GM21529 (cell line): ENCODE data around the gene TMPRSS9.
"Not testable (repeated sequence)": the region's sequence is repeated elsewhere in the genome, so short reads cannot be mapped to it uniquely, and the experiment has no call there.

Experiments used
- ATAC-seq: cut with Tn5 transposase; IDR thresholded peaks from one replicate; pipeline ENCODE4 v1.9.1; 2021; ENCODE audit not compliant: unreplicated experiment

Gene TMPRSS9

DNA sequence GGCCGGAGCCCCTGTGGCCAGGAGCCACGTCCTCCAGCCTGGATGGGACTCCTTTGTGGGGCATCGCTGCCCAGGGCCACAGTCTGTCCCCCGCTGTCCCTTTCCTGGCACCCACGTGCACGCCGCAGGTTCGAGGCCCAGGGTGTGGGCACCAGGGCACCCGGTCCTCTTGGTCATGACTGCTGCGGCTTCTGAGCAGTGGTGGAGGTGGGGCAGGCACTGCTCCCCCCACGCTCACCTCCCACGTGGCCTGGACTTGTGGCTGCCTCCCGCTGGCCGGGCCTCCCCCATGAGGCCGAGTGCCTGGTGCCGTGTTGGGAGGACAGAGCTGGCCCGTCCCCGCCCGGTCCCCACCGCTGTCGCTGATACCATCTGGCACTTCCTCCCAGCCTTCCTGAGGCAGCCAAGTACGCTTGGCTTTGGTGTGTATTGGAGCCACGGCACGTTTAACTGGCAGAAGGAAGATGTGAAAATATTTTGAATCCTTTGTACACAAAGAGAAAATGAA is 18.8 kb upstream of the TMPRSS9 start:
- ATAC-seq = no peak

DNA sequence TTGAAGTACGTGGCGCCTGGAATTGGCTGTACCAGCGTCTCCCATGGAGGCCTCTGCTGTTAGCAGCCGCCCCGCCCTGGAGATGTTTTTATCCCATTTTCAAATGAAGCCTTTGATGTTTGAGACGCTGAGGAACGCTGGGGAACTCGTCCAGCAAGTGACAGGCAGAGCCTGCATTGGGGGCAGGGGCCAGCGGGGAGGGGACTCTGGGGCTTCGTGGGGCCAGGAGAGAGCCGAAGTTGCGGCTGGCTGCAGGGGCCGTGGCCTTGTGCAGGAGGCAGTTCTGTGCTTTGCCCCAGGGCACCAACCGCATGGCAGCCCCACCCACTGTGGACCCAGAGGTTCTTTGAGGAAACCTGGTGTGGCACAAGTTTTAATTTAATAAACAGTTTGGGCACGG is 18.1 kb upstream of the TMPRSS9 start:
- no peak for ATAC-seq

DNA sequence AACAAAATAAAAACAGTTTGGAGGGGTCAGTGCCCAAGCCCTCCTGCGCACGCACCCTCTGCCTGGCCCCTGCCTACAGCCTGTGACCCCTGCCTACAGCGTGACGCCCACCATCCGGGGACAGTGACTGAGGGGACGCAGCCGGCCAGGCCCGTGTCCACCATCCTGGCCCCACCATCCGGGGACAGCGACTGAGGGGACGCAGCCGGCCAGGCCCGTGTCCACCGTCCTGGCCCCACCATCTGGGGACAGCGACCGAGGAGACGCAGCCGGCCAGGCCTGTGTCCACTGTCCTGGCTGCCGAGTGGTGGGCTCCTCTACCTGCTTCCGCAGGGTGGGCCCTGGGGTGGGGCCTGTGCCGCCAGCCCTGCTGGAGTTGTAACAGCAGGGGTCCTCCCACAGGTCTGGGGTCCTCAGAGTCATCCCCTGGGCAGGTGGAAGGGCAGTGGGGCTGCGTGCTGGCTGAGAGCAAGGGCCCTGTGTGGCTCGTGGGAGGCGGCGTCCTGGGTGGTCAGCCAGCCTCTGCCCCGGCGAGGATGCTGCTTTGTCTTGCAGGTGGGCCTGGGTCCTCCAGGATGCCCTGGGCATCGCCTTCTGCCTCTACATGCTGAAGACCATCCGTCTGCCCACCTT is 17.3 kb upstream of the TMPRSS9 start:
- no peak for ATAC-seq

DNA sequence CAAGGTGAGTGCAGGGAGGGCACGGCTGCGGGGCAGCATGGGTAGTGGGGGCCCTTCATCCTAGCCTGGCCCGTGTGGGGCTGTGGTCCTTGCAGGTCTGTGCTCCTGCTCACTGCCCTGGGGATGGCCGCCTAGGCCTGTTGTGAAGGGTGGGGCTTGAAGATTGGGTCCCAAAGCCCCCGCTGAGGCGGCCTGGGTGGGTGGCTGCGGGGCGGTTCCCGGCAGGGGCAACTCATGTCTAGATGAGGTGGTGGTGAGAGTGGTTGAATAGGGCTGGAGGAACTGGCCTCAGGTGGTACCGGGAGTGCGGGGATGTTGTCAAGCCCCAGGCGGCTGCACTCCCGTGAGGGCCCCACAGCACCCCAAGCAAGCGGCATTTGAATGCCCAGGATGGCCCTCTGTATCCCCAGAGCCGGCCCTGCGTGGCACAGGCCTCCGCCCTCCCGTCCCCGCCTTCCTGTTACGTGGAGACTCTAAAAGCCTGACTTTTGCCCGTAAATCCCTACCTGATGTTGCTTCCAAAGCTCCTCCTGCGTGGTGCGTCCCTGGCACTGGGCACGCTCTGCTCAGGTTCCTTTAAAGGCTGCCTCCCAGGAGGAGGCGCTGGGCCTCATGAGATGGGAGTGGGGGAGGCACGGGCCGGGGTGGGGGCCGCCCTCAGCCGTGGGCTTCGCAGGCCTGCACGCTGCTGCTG is 16.6 kb upstream of the TMPRSS9 start:
- no peak for ATAC-seq

DNA sequence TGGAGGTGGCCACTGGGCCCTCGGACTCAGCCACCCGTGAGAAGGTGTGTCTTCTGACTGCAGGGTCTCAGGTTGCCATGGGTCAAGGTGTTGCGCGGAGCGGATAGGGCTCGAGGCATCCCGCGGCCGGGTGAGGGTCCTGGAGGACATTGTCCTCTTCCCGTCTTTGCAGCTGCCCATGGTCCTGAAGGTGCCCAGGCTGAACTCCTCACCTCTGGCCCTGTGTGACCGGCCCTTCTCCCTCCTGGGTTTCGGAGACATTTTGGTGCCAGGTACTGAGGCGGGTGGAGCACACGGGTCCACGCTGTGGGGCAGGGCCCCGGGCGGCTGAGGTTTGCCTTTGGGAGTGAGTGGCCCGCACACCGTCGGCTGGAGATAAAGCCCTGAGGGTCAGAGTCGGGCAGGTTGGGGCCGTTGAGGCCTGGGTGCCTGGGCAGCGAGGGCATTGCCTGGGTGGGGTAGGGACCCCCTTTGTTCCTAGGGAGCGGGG is 15.6 kb upstream of the TMPRSS9 start:
- no peak for ATAC-seq

DNA sequence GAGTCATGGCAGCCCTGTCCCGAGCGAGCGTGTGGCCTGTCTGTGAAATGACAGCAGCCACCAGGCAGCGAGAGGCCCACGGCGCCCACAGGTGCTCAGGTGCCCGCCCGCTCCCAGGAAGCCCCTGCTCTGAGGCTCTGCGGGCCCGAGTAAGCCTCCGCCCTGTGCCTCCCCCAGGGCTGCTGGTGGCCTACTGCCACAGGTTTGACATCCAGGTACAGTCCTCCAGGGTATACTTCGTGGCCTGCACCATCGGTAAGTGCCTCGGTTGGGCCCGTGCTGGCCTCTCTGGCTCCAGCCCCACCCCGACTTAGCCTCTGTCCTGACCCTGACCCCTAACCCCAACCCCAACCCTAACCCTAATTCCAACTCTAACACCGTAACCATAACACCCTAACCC is 15.0 kb upstream of the TMPRSS9 start:
- no peak for ATAC-seq

DNA sequence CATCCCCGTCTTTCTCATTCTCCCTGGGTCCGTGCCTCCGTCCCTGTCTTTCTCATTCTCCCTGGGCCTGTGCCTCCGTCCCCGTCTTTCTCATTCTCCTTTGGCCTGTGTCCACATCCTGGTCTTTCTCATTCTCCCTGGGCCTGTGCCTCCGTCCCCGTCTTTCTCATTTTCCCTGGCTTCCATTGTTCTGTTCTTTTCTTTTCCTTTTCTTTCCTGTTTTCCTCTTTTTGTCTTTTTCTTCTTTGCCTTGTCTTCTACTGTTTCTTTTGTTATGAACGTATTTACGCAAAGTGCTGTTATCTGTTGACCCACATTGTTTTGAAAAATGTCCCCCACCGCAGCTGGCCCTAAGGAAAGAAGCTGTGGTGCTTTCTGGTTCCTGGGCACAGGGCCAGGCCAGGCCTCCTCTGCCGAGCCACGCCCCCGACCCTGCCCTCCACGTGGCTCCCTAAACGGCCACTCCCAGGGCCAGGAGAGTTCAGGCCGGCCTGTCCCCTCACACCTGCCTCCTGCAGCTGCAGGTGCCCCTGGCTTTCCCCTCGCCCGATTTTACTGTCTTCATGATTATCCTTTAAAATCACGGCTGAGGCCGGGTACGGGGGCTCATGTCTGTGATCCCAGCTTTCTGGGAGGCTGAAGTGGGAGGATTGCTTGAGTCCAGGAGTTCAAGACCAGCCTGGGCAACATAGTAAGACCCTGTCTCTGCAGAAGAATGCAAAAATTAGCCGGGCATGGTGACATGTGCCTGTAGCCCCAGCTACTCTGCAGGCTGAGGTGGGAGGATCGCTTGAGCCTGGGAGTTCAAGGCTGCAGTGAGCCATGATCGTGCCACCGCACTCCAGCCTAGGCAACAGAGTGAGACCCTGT is 14.0 kb upstream of the TMPRSS9 start:
- ATAC-seq = no peak

DNA sequence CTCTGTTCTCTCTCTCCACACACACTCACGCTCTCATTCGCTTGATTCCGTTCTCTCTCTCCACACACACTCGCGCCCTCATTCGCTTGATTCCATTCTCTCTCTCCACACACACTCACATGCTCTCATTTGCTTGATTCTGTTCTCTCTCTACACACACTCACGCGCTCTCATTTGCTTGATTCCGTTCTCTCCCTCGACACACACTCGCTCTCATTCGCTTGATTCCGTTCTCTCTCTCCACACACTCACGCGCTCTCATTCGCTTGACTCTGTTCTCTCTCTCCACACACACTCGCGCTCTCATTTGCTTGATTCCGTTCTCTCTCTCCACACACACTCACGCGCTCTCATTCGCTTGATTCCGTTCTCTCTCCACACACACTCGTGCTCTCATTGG is 10.2 kb upstream of the TMPRSS9 start:
- ATAC-seq = not testable (repeated sequence)

DNA sequence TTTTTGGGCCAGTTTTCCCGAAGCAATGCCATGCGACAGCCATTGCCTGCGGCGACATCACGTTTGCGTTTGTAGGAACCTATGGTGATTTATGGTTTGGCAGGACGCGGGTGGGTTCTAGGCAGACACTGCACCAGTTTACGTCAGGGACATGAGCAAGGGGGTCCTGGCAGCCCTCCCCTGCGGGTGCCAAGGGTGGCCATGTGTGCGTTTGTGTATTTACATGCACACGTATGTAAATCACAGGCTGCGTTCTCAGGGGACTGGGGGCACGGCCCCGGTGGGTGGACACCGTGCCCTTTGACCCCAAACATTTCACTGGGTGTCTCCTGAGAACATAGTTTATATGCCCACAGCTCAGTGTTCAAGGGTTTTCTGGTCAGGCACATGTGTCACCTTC is 9.4 kb upstream of the TMPRSS9 start:
- ATAC-seq = no peak

DNA sequence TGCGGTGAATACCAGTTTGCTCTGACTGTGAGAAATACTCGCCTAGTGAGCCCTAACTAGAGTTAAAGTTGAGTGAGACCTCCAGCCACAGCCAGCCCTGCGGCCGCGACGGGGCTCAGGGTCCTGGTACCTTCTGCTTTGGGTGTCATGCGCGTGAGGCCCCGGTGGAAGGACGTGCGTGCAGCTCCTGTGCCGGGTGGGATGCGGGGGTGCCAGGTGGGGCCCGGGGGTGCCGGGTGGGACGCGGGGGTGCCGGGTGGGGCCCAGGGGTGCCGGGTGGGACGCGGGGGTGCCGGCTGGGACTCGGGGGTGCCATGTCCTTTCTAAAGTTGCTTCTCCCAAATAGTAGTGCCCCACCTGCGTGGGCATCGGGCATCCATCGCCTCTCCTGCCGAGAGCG is 8.5 kb upstream of the TMPRSS9 start:
- ATAC-seq = no peak

DNA sequence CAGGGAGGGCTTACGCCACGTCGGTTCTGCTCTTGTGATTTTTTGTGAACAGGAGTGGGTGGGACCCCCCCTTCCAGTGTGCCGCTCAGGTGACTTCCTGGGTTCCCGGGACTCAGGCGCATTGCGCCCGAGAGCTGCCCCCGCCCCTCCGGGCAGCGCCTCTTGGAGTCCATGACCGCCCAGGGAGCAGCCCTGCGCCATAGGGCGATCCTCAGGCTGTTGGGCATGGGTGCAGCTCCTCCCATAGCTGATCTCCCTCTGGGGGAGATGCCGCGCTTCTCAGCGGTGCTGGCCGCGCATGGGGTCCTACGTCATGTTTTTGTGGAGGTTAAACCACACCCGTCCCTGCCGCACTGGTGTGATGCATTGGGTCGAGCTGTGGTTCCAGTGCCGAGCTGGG is 7.9 kb upstream of the TMPRSS9 start:
- ATAC-seq = no peak

DNA sequence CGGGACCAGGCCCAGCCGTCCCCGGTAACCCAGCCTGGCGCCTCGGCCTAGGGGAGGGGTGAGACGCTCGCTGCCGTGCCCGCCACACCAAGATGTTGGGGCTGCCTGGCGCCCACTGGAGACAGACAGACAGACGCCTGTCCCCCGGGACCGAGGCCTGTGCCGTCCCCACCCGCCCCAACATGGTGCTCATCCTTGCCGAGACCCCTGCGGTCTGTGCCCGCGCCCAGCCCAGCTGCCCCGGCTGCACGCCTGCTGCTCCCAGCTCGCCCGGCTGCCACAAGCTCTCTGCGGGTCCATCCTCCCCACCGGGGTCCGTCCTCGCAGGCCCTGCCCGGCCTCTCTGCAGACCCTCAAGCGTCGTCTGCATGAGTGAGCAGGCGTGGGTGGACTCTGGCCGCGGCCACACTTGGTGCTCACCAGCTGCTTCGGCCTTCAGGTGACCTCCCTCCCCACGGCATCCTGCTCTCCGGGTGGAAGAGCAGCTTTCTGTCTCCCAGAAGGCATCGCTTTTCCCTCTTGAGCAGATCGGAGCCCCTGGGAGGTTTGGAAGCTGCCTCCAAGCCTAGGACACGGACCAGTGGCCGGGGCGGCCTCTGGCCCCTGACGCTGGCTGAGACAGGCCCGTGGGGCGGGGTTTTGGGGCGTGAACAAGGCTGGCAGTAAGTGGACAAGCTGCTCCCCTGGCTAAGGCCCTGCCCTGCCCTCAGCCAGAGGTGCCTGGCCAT is 6.7 kb upstream of the TMPRSS9 start:
- no peak for ATAC-seq

DNA sequence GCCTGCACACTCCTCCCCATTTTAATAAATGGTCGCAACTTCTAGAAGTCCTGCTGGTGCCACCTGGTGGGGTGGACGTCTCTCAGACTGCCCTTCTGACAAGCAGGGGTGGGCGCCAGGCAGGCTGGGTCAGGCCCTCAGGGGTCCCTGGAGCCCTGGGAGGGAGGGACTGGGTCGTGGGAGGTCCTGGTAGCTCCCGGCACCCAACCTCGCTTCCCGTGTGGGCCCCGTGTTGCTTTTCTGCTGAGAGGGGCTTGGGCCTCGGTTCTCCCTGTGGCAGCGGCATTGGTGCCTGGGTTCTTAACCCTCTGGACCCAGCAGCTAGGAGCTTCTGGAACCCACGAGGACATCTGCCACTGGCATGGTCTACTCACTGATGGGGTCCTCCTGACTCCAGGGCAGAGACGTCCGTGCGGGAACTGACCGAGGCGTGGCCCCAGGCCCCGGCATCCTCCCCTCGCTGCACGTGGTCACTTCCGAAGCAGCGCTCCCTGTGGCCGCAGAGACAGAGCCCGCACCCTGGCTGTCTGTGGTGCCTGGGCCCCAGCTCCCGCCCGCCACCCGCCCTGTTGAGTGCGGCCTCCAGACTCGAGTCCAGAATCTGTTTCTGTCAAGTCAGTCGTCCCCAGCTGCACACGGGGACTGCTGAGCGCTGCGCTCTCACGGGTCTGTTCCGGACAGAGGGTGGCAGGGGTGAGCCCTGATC is 6.0 kb upstream of the TMPRSS9 start:
- no peak for ATAC-seq

DNA sequence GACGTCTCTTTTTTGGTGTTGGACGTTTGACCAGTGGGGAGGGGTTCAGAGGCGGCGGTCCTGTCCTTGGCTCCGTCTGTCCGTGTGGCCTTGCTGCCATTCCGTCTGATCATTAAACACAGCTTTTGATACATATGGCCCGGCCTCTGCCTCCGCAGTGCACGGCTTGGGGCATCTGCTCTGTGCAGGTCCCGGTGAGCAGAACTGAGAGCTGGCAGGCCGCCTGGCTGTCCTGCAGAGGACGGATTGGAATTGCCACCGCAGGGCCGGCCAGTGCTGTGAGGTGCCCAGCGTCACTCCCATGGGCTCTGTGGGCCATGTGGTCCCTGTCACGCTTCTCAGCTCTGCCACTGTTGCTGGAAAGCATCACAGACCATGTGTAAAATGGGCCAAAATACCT is 5.4 kb upstream of the TMPRSS9 start:
- ATAC-seq = no peak

DNA sequence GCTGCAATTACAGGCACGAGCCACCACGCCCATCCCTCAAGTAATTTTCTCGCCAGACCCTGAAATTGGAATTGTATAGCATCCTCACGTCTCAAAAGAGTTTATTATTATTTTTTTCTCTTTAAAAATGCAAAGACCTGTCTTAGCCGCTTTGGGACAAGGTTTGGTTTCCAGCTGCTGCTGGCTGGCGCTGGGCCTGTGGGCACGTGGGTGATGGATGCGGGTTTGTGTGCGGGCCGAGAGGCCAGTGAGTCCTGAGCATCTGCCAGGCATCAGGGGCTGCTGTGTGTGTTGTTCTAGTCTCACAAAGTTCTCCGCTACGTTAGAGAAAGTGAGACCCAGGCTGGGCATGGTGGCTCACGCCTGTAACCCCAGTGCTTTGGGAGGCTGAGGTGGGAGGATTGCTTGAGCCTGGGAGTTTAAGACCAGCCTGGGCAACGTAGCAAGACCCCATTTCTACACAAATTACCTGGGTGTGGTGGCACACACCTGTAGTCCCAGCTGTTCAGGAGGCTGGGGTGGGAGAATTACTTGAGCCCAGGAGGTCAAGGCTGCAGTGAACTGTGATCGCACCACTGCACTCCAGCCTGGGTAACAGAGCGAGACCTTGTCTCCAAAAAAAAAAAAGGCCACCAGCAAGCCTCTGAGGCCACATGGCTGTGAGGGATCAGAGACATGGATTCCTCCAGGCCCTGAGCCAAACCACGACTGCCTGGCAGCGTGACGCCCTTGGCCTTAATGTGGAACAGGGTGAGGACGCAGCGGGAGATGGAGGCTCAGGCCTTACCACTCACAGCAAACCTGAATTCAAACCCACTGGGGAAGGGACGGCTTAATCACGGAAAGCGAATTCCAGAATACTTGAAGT is 4.7 kb upstream of the TMPRSS9 start:
- ATAC-seq = no peak

DNA sequence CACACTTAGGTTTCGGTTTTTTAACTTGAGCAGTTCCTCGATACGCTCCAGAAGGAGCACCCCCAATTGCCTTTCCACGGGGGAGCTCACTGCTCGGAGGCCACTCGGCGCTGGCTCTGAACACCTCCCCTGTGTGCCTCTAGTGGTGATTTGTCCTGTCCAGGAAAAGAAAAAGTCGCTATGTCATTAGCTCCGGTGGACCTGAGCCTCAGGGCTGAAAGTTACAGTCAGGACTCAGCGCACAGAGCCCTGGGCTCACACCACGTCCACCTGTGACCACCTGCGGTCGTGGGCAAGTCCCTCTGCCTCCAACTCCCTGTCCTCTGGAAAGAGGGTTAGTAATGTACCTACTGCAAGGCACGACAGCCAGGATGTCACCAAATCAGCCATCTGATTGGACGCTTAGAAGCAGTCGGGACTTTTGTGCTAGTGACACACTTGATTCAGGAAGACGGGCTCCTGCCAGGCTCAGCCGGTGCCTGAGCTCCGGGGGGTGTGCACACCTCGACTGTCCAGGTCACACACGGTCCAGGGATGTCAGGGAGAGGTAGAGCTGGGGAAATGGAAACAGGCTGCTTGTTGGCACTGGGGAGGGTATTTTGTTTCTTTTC is 3.9 kb upstream of the TMPRSS9 start:
- no peak for ATAC-seq

DNA sequence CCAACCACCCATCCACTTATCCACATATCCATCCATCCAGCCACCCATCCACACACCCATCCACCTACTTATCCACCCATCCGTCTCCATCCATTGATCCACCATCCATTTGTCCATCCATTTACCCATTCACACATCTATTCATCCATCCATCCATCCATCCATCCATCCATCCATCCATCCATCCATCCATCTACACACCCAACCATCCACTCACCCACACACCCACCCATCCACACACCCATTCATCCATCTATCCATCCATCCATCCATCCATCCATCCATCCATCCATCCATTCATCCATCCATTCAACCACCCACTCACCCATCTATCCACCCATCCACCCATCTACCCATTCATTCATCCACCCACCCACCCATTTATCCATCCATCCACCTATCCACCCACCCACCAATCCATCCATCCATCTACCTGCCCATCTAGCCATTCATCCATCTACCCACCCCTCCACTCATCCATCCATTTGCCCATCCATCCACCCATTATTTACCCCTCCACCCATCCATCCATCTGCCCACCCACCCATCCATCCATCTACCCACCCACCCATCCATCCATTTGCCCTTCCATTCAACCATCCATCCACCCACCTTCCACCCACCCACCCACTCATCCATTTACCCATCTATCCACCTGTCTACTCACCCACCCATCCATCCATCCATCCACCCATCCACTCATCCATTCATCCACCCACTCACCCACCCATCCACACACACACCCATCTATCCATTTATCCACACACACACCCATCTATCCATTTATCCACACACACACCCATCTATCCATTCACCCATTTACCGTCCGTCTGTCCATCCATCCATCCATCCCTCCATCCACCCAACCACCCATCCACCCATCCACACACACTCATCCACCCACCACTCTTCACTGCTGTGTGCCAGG is 2.5 kb upstream of the TMPRSS9 start:
- ATAC-seq = no peak
